K562 (cell line): ENCODE results near the gene KDM2B. TPM values are rescaled to one million over a fixed set of nuclear protein-coding genes. Genes with fewer than 3 reads are reported as not detected.

ENCODE experiments used
- ATAC-seq: fragments of 200-7000 bp; cut with Tn5 transposase; 3 replicates; pipeline ENCODE4 v1.9.1; 2020; ENCODE audit warnings: moderate library complexity
- BruUV-seq: library from RNA; stranded (reverse); fragments of 400-500 nt; replicated peaks from 2 replicates; lab custom pipeline; 2021; lab: Mats Ljungman, UMichigan
- CTCF ChIA-PET: fragments of 300-600 bp; formaldehyde crosslinking; extraction: SDS; loops from one replicate; lab custom pipeline; 2021; ENCODE audit warnings: low intra/inter-chr PET ratio; lab: Yijun Ruan, JAX
- POLR2A ChIA-PET: fragments of 300-600, 350-650 bp; sonication (Branson Sonifier 250); formaldehyde crosslinking; extraction: SDS; loops from one replicate; lab custom pipeline; 2021; ENCODE audit warnings: antibody characterized with exemption, inconsistent platforms; lab: Yijun Ruan, JAX
- DNase-seq, 4 experiments: peaks; one replicate each; pipeline versions ENCODE4 v3.0.0 to v3.0.0-alpha.2; 2011 to 2018; ENCODE audit warnings: low spot score in 3 of 4, mixed read lengths in 3 of 4; ENCODE audit errors: extremely low read depth in 1 of 4
- FAIRE-seq: peaks from 2 replicates; lab custom pipeline; 2011; peaks lifted over from hg19 to GRCh38; lab: Jason Lieb, UNC
- H2AFZ ChIP-seq: 2 replicates; pipeline ENCODE4 v1.6.0; 2011; ENCODE audit warnings: low read depth, low read length, control low read depth, inconsistent platforms
- H3K27ac ChIP-seq: fragments of 200-600 bp; 3 replicates; pipeline ENCODE4 v1.8.0; 2011; ENCODE audit warnings: low read depth, mild to moderate bottlenecking, control low read depth, inconsistent platforms, low read length, moderate library complexity, mixed read lengths; ENCODE audit errors: extremely low read depth
- H3K27me3 ChIP-seq, 2 experiments: fragments of 300-600 bp in 1 of 2; 2 replicates in 1 of 2; 3 replicates in 1 of 2; pipeline versions ENCODE4 v1.6.0 to v1.8.0; 2011; ENCODE audit warnings: inconsistent platforms in 2 of 2, low read length in 2 of 2, mild to moderate bottlenecking in 1 of 2, mixed read lengths in 1 of 2, moderate library complexity in 1 of 2; ENCODE audit not compliant: control insufficient read depth in 2 of 2, insufficient read depth in 2 of 2
- H3K36me3 ChIP-seq: fragments of 300-600 bp; 3 replicates; pipeline ENCODE4 v1.8.0; 2011; ENCODE audit warnings: mild to moderate bottlenecking, low read length, inconsistent platforms; ENCODE audit not compliant: control insufficient read depth, insufficient read depth
- H3K4me1 ChIP-seq, 2 experiments: fragments of 200-600 bp in 1 of 2; replicated peaks in 1 of 2; 2 replicates in 1 of 2; 3 replicates in 1 of 2; pipeline versions ENCODE4 v1.5.1 to v1.8.0; 2011; ENCODE audit warnings: inconsistent platforms in 2 of 2, low read length in 2 of 2, mild to moderate bottlenecking in 1 of 2, mixed read lengths in 1 of 2, moderate library complexity in 1 of 2; ENCODE audit not compliant: control insufficient read depth in 2 of 2, insufficient read depth in 2 of 2
- H3K4me2 ChIP-seq: 2 replicates; pipeline ENCODE4 v1.6.1; 2011; ENCODE audit warnings: low read length, control low read depth, inconsistent platforms, mixed read lengths; ENCODE audit not compliant: insufficient read depth
- H3K4me3 ChIP-seq: fragments of 200-600 bp; sonication (generic), shearing (Covaris generic); 2 replicates; pipeline ENCODE4 v1.5.1; 2016; ENCODE audit warnings: control low read depth, inconsistent platforms
- H3K79me2 ChIP-seq: fragments of 200-600 bp; 3 replicates; pipeline ENCODE4 v1.8.0; 2011; ENCODE audit warnings: low read length, inconsistent platforms; ENCODE audit not compliant: control insufficient read depth, insufficient read depth
- H3K9ac ChIP-seq, 2 experiments: 2 replicates each; pipeline versions ENCODE4 v1.6.0 to v1.6.1; 2011; ENCODE audit warnings: low read depth in 2 of 2, low read length in 2 of 2, control low read depth in 1 of 2, inconsistent platforms in 1 of 2, mild to moderate bottlenecking in 1 of 2, mixed read lengths in 1 of 2; ENCODE audit not compliant: insufficient read depth in 1 of 2
- H3K9me1 ChIP-seq: one replicate; pipeline ENCODE4 v1.6.0; 2011; ENCODE audit warnings: inconsistent platforms, mild to moderate bottlenecking, low read length, moderate library complexity; ENCODE audit not compliant: control insufficient read depth, insufficient read depth
- H3K9me3 ChIP-seq: replicated peaks from 2 replicates; pipeline ENCODE4 v1.5.1; 2011; ENCODE audit warnings: low read depth, low read length, inconsistent platforms; ENCODE audit not compliant: control insufficient read depth, insufficient read depth
- H4K20me1 ChIP-seq: replicated peaks from 2 replicates; pipeline ENCODE4 v1.6.1; 2011; ENCODE audit warnings: low read length, inconsistent platforms, mixed read lengths; ENCODE audit not compliant: control insufficient read depth, insufficient read depth
- BRD4 ChIP-seq: fragments of 200-600 bp; sonication (generic); IDR thresholded peaks from 2 replicates; pipeline ENCODE4 v1.6.1; 2017; ENCODE audit warnings: inconsistent platforms
- C11orf30 ChIP-seq: fragments of 450-650 bp; IDR thresholded peaks from 2 replicates; pipeline ENCODE4 v1.6.1; 2016; ENCODE audit warnings: low read depth, mild to moderate bottlenecking
- E2F4 ChIP-seq: sonication (generic); formaldehyde crosslinking; IDR thresholded peaks from 2 replicates; pipeline ENCODE4 v1.8.0; 2022; ENCODE audit warnings: mild to moderate bottlenecking, low read depth, missing genetic modification reagents
- MAFG ChIP-seq: fragments of 450-650 bp; conservative IDR thresholded peaks from 2 replicates; pipeline ENCODE4 v1.6.1; 2016; ENCODE audit warnings: missing genetic modification characterization, missing compliant biosample characterization
- PCBP2 ChIP-seq: fragments of 200-400 bp; formaldehyde crosslinking; IDR thresholded peaks from 2 replicates; pipeline ENCODE4 v1.6.1; 2018; ENCODE audit warnings: low read length, low read depth, mild to moderate bottlenecking, moderate library complexity; ENCODE audit not compliant: poor library complexity, severe bottlenecking
- PTRF ChIP-seq: fragments of 450-650 bp; IDR thresholded peaks from 2 replicates; pipeline ENCODE4 v1.6.1; 2016; ENCODE audit warnings: mild to moderate bottlenecking, missing genetic modification characterization, missing compliant biosample characterization
- RREB1 ChIP-seq: fragments of 250-450 bp; sonication (Bioruptor Pico); IDR thresholded peaks from 2 replicates; pipeline ENCODE4 v1.4.0; 2020
- TARDBP ChIP-seq: fragments of 450-650 bp; IDR thresholded peaks from 2 replicates; pipeline ENCODE4 v1.6.1; 2016
- TCF7L2 ChIP-seq: fragments of 150-350 bp; IDR thresholded peaks from 2 replicates; pipeline ENCODE4 v1.6.1; 2016; ENCODE audit warnings: low read depth, mild to moderate bottlenecking, low read length, moderate library complexity
- ZNF316 ChIP-seq: fragments of 450-650 bp; IDR thresholded peaks from 2 replicates; pipeline ENCODE4 v1.6.1; 2016
- ZNF778 ChIP-seq: fragments of 450-650 bp; formaldehyde crosslinking; IDR thresholded peaks from 2 replicates; pipeline ENCODE4 v1.4.0; 2020; ENCODE audit warnings: mild to moderate bottlenecking, moderate library complexity
- WGBS: fragments of 100-300 bp; shearing (Covaris generic); methylation state at CpG from one replicate; pipeline ENCODE4 v1.1.6; 2016; ENCODE audit warnings: low coverage, mixed read lengths; ENCODE audit not compliant: insufficient coverage; ENCODE audit errors: missing lambda C conversion rate; 5-methylcytosine and 5-hydroxymethylcytosine counted together
- in situ Hi-C: fragments of 300-500 bp; cut with MboI; formaldehyde crosslinking; loops from 4 replicates; pipeline ENCODE4 v1.15.0; 2018; ENCODE audit warnings: inconsistent platforms, mixed read lengths
- intact Hi-C: fragments of 100-400 bp; cut with micrococcal nuclease; formaldehyde crosslinking; loops from 2 replicates; pipeline ENCODE4 v1.14.2; 2022
- polyA plus RNA-seq, 8 experiments: library from polyadenylated mRNA; depleted of rRNA in 4 of 8; stranded (reverse) in 5 of 8; unstranded in 3 of 8; fragments of >200 nt; fragmentation: Nextera tagmentation in 2 of 8; fragmentation: Illumina TruSeq in 1 of 8; extraction: Ambion mirVana in 2 of 8; extraction: Trizol in 1 of 8; gene quantifications; 2 replicates each; pipeline versions ENCODE4 v1.2.1 to v1.2.3, GENCODE V29; 2011 to 2014; ENCODE audit warnings: inconsistent platforms in 1 of 8, missing spikeins in 1 of 8
- total RNA-seq, 7 experiments: library from RNA; depleted of rRNA in 6 of 7; stranded (reverse); fragments of >200 nt in 6 of 7; fragmentation: Illumina TruSeq in 2 of 7; extraction: Trizol in 2 of 7; gene quantifications; 2 replicates each; pipeline versions ENCODE4 v1.2.1 to v1.2.3, GENCODE V29; 2011 to 2021; ENCODE audit warnings: low replicate concordance in 1 of 7

Gene KDM2B
- total and polyA plus RNA-seq, 9 of the 15 experiments (the other 6 are each of a cell fraction or from before 2014, with no cell fraction given): 7.4 to 50.5 (median 22.5) TPM

GRCh38 chr12:121536054-121536898 is 44.5 kb downstream of the KDM2B start (continued):
- TF ChIP-seq E2F4: 0 out of 2 replicates have a peak, but pooled peaks have one; percentile 56
- TF ChIP-seq PTRF: no peak
- TF ChIP-seq, all 486 proteins: peak for 22

GRCh38 chr12:121535150-121536053 is 45.4 kb downstream of the KDM2B start:
- no peak for FAIRE-seq
- CTCF ChIA-PET: no interaction called here
- ATAC-seq: no peak
- POLR2A ChIA-PET: interaction anchor here (0.5 to 1.5 kb wide), 3 partner anchors 10 to 67 kb away, joined by 3 to 6 read pairs (median 6); no protein-coding TSS in a partner anchor
- Histone ChIP-seq H3K27ac (no peak overlapping the region), H3K36me3 (peaks cover 18% of the 10 kb centered on the region; the same call in 2 of the 3 replicates), H3K9me3 (no peaks in the 10 kb centered on the region), H2AFZ (no peak overlapping the region), H3K9me1 (peaks cover 5% of the 10 kb centered on the region), H3K27me3 (no peaks in the 10 kb centered on the region), H3K9ac (peak overlapping the region in 1 of 2 experiments; percentile 26; a peak in 2 of 4 replicates), H3K4me2 (peak overlapping the region; percentile 70; the same call in 1 of the 2 replicates), H3K4me3 (peak overlapping the region; percentile 7; the same call in 1 of the 2 replicates), H3K79me2 (no peaks in the 10 kb centered on the region), H4K20me1 (no peaks in the 10 kb centered on the region), H3K4me1 (peaks cover 20 to 40% of the 10 kb centered on the region in 2 experiments)
- DNase-seq: no peak
- intact Hi-C loops (no loop called here), in situ Hi-C loops (no loop called here)
- WGBS: 53% methylated on average over 11 of the region's 13 CpGs
- BruUV-seq: no TSS peak
- TF ChIP-seq TCF7L2: no peak
- no peak for TF ChIP-seq RREB1 (CRISPR knock-in tag)
- TF ChIP-seq BRD4: no peak
- no peak for TF ChIP-seq TARDBP
- no peak for TF ChIP-seq PCBP2
- TF ChIP-seq MAFG (tag): peak; percentile 36; the same call in 1 of the 2 replicates
- peak; percentile 75 for TF ChIP-seq ZNF316
- peak; percentile 44; the same call in 1 of the 2 replicates for TF ChIP-seq C11orf30
- no peak for TF ChIP-seq ZNF778 (CRISPR knock-in tag)
